DND-41 (cell line): ENCODE data around the gene LCE1D.

Source experiments
- CTCF ChIP-seq: IDR thresholded peaks from 2 replicates; pipeline ENCODE4 v1.5.1; 2012; ENCODE audit warnings: borderline replicate concordance, low read length, moderate library complexity, mild to moderate bottlenecking; ENCODE audit not compliant: poor library complexity, severe bottlenecking; ENCODE audit errors: extremely low read depth
- EZH2 ChIP-seq: IDR thresholded peaks from 3 replicates; pipeline ENCODE4 v1.6.1; 2012; ENCODE audit warnings: borderline replicate concordance, low read depth, mild to moderate bottlenecking, moderate library complexity, low read length, inconsistent platforms; ENCODE audit not compliant: severe bottlenecking

DNA sequence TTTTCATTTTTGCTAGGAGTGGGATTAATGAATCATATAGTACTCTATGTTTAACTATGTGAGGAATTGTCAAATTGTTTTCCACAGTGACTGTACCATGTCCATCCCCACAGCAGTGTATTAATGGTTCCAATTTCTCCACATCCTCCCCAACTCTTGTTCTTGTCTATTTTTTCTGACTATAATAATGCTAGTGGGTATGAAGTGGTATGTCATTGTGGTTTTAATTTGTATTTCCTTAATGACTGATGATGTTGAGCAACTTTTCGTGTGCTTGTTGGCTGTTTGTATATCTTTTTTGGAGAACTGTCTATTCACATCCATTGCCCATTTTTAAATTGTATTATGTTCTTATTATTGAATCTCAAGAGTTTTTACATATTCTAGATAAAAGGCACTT lies 48.7 kb upstream of the LCE1D start:
- TF ChIP-seq CTCF (no peak), EZH2 (no peak)
